ENCODE measurements around the gene AIRE. TPM values are rescaled to one million over a fixed set of nuclear protein-coding genes. Genes with fewer than 3 reads are reported as not detected.

The AIRE gene
- total and polyA plus RNA-seq, 4 experiments from 2014 or later: 0.32 to 2.3 TPM; not detected in 2

- no peaks in the 10 kb centered on the region for H3K9me3 Mint-ChIP-seq
- Histone ChIP-seq H3K4me3 (ENCODE audit: low read length in 2 of 2) (no peak overlapping the region), H3K36me3 (ENCODE audit: insufficient read depth, low read length) (no peaks in the 10 kb centered on the region), H3K9me3 (ENCODE audit: control insufficient read depth in 1 of 2, low read length in 2 of 2) (no peaks in the 10 kb centered on the region), H3K4me1 (ENCODE audit: insufficient read depth, low read length) (no peaks in the 10 kb centered on the region), H3K27me3 (ENCODE audit: insufficient read depth, low read length) (no peaks in the 10 kb centered on the region), H3K27ac (ENCODE audit: low read depth, low read length) (no peak overlapping the region)
- H3K4me1 Mint-ChIP-seq: no peaks in the 10 kb centered on the region
- intact Hi-C loops (cut with micrococcal nuclease): no loop called here
- ChIA-PET CTCF (ENCODE audit: partially characterized antibody) (no interaction called here), POLR2A (ENCODE audit: partially characterized antibody) (no interaction called here)
- no peak for DNase-seq
- no peak overlapping the region for H3K4me3 Mint-ChIP-seq
- H3K27ac Mint-ChIP-seq: peak overlapping the region in 2 of 7 donors; percentile 38 to 52
- no peaks in the 10 kb centered on the region for H3K36me3 Mint-ChIP-seq
- H3K27me3 Mint-ChIP-seq: no peaks in the 10 kb centered on the region
These were observed 31.6 kb upstream of the AIRE start for GRCh38 chr21:44253832-44254710.

DNA sequence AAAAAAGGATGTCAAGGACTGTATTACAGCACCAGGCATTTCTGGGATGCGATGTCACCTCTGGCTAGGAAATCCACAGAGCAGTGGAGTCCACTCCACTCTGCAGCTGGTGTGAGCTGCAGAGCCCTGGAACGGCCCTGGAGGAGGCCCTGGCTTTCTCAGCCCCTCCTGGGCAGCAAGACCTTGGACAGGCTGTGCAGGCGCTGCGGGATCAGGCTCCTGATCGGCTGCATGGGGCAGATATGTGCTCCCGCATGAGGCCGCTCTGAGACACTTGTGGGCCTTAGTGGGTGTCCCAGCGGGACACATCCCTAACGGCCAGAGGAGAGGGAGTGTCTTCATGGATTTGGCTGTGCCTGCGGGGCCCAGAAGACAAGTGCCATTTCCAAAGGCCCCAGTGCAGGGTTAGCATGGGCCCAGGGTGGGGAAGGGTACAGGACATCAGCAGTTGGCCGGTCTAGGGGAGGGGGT is 30.1 kb upstream of the AIRE start:
- no peak overlapping the region for H3K27ac Mint-ChIP-seq
- Histone ChIP-seq H3K4me1 (ENCODE audit: insufficient read depth, low read length) (no peaks in the 10 kb centered on the region), H3K4me3 (ENCODE audit: low read length in 2 of 2) (no peak overlapping the region), H3K36me3 (ENCODE audit: insufficient read depth, low read length) (no peaks in the 10 kb centered on the region), H3K27ac (ENCODE audit: low read depth, low read length) (no peak overlapping the region), H3K27me3 (ENCODE audit: insufficient read depth, low read length) (no peaks in the 10 kb centered on the region), H3K9me3 (ENCODE audit: control insufficient read depth in 1 of 2, low read length in 2 of 2) (no peaks in the 10 kb centered on the region)
- H3K36me3 Mint-ChIP-seq: no peaks in the 10 kb centered on the region
- H3K9me3 Mint-ChIP-seq: no peaks in the 10 kb centered on the region
- no peaks in the 10 kb centered on the region for H3K4me1 Mint-ChIP-seq
- no peaks in the 10 kb centered on the region for H3K27me3 Mint-ChIP-seq
- H3K4me3 Mint-ChIP-seq: no peak overlapping the region
- intact Hi-C loops (cut with micrococcal nuclease): no loop called here
- CTCF ChIA-PET (ENCODE audit: partially characterized antibody): no interaction called here
- DNase-seq: no peak
- POLR2A ChIA-PET (ENCODE audit: partially characterized antibody): no interaction called here

DNA sequence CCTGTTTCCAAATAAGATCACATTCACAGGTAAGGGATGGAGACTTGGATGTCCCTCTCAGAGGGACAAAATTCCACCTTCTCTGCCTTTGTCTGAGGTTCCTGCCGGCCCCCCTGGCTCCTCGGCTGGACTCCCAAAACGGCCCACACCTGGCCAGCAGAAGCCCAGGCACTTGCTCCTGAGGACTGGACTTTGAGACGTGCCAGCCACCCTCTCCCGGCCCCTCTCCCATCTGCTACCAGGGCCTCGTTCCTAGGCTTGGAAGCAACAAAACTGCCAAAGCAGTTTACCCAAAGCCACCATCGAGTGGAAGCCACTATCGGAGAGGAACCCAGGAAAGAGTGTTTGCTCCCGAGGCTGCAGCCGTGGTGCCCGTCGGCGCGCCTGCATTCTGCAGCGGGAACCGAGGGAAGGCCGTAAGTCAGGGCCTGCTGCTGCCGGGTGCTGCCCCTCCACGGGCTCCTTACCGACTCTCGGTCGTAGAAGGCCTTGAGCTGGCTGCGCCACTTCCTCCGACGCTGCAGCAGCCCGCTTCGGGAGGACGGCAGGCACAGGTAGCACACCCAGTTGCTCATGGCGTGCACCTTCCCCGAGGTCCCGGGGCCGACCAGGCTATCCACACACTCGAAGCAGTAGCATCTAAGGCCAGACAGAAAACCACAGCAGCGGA is 27.5 kb upstream of the AIRE start:
- intact Hi-C loops (cut with micrococcal nuclease): no loop called here
- DNase-seq: no peak
- H3K36me3 ChIP-seq (ENCODE audit: insufficient read depth, low read length): no peaks in the 10 kb centered on the region
- H3K27ac ChIP-seq (ENCODE audit: low read depth, low read length): no peak overlapping the region
- no peak overlapping the region for H3K4me3 Mint-ChIP-seq
- no peak overlapping the region for H3K4me3 ChIP-seq (ENCODE audit: low read length in 2 of 2)
- CTCF ChIA-PET (ENCODE audit: partially characterized antibody): interaction anchor here (1.1 kb wide), 1 partner anchor 9 kb away, joined by 3 read pairs; no protein-coding TSS in a partner anchor
- H3K9me3 Mint-ChIP-seq: no peaks in the 10 kb centered on the region
- no peaks in the 10 kb centered on the region for H3K9me3 ChIP-seq (ENCODE audit: control insufficient read depth in 1 of 2, low read length in 2 of 2)
- H3K27me3 Mint-ChIP-seq: no peaks in the 10 kb centered on the region
- no peaks in the 10 kb centered on the region for H3K4me1 ChIP-seq (ENCODE audit: insufficient read depth, low read length)
- no peaks in the 10 kb centered on the region for H3K36me3 Mint-ChIP-seq
- POLR2A ChIA-PET (ENCODE audit: partially characterized antibody): no interaction called here
- H3K27me3 ChIP-seq (ENCODE audit: insufficient read depth, low read length): no peaks in the 10 kb centered on the region
- no peaks in the 10 kb centered on the region for H3K4me1 Mint-ChIP-seq
- no peak overlapping the region for H3K27ac Mint-ChIP-seq

- Histone ChIP-seq H3K27ac (ENCODE audit: low read depth, low read length) (no peak overlapping the region), H3K36me3 (ENCODE audit: insufficient read depth, low read length) (no peaks in the 10 kb centered on the region), H3K27me3 (ENCODE audit: insufficient read depth, low read length) (no peaks in the 10 kb centered on the region), H3K4me3 (ENCODE audit: low read length in 2 of 2) (no peak overlapping the region), H3K4me1 (ENCODE audit: insufficient read depth, low read length) (no peaks in the 10 kb centered on the region), H3K9me3 (ENCODE audit: control insufficient read depth in 1 of 2, low read length in 2 of 2) (no peaks in the 10 kb centered on the region)
- peak overlapping the region in 3 of 7 donors; percentile 30 to 75 (median 42) for H3K27ac Mint-ChIP-seq
- intact Hi-C loops (cut with micrococcal nuclease): no loop called here
- no peaks in the 10 kb centered on the region for H3K36me3 Mint-ChIP-seq
- H3K27me3 Mint-ChIP-seq: no peaks in the 10 kb centered on the region
- H3K9me3 Mint-ChIP-seq: no peaks in the 10 kb centered on the region
- CTCF ChIA-PET (ENCODE audit: partially characterized antibody): interaction anchor here (1.1 kb wide), 1 partner anchor 8 kb away, joined by 3 read pairs; no protein-coding TSS in a partner anchor
- H3K4me3 Mint-ChIP-seq: no peak overlapping the region
- POLR2A ChIA-PET (ENCODE audit: partially characterized antibody): no interaction called here
- no peaks in the 10 kb centered on the region for H3K4me1 Mint-ChIP-seq
- DNase-seq: no peak
These were observed 26.5 kb upstream of the AIRE start for GRCh38 chr21:44259082-44259705.

DNA sequence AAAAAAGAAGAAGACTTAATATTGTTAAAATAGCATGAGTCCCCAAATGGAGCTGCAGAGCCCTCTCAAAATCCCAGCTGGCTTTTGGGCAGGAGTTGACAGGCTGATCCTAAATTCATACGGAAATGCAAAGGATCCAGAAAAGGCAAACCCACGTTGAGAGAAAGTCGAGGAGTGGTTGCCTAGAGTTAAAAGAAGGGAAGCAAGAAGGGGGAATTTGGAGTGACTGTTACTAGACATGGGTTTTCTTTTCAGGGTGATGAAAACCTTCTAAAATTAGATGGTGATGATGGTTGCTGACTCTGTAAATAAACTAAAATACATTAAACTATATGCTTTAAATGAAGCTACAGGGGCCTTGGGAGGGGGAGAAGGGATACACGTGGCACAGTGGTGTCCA is 25.6 kb upstream of the AIRE start:
- Mint-ChIP-seq H3K4me1 (no peaks in the 10 kb centered on the region), H3K27ac (no peak overlapping the region), H3K4me3 (no peak overlapping the region), H3K9me3 (no peaks in the 10 kb centered on the region), H3K36me3 (no peaks in the 10 kb centered on the region), H3K27me3 (no peaks in the 10 kb centered on the region)
- Histone ChIP-seq H3K9me3 (ENCODE audit: control insufficient read depth in 1 of 2, low read length in 2 of 2) (no peaks in the 10 kb centered on the region), H3K36me3 (ENCODE audit: insufficient read depth, low read length) (no peaks in the 10 kb centered on the region), H3K4me1 (ENCODE audit: insufficient read depth, low read length) (no peaks in the 10 kb centered on the region), H3K27me3 (ENCODE audit: insufficient read depth, low read length) (no peaks in the 10 kb centered on the region), H3K27ac (ENCODE audit: low read depth, low read length) (no peak overlapping the region), H3K4me3 (ENCODE audit: low read length in 2 of 2) (no peak overlapping the region)
- no peak for DNase-seq
- ChIA-PET CTCF (ENCODE audit: partially characterized antibody) (no interaction called here), POLR2A (ENCODE audit: partially characterized antibody) (no interaction called here)
- intact Hi-C loops (cut with micrococcal nuclease): no loop called here

- CTCF ChIA-PET (ENCODE audit: partially characterized antibody): no interaction called here
- no peaks in the 10 kb centered on the region for H3K36me3 ChIP-seq (ENCODE audit: insufficient read depth, low read length)
- Mint-ChIP-seq H3K27me3 (no peaks in the 10 kb centered on the region), H3K4me3 (no peak overlapping the region), H3K4me1 (no peaks in the 10 kb centered on the region), H3K27ac (peak overlapping the region in 1 of 7 donors; percentile 46), H3K36me3 (no peaks in the 10 kb centered on the region), H3K9me3 (no peaks in the 10 kb centered on the region)
- intact Hi-C loops (cut with micrococcal nuclease): no loop called here
- H3K27ac ChIP-seq (ENCODE audit: low read depth, low read length): no peak overlapping the region
- POLR2A ChIA-PET (ENCODE audit: partially characterized antibody): no interaction called here
- no peaks in the 10 kb centered on the region for H3K27me3 ChIP-seq (ENCODE audit: insufficient read depth, low read length)
- DNase-seq: no peak
- H3K4me3 ChIP-seq (ENCODE audit: low read length in 2 of 2): no peak overlapping the region
- H3K4me1 ChIP-seq (ENCODE audit: insufficient read depth, low read length): no peaks in the 10 kb centered on the region
- no peaks in the 10 kb centered on the region for H3K9me3 ChIP-seq (ENCODE audit: control insufficient read depth in 1 of 2, low read length in 2 of 2)
These were observed 24.7 kb upstream of the AIRE start for GRCh38 chr21:44260791-44261631.

All from CD4-positive, alpha-beta memory T cell (primary cell).